NT2/D1 (cell line): ENCODE results near the gene AP5S1.

Experiments
- SUZ12 ChIP-seq: IDR thresholded peaks from 2 replicates; pipeline ENCODE4 v1.6.1; 2011; ENCODE audit not compliant: insufficient read length, insufficient read depth; ENCODE audit errors: extremely low read depth
- YY1 ChIP-seq: IDR thresholded peaks from 2 replicates; pipeline ENCODE4 v1.6.1; 2011; ENCODE audit not compliant: insufficient read length, insufficient read depth
- ZNF274 ChIP-seq: IDR thresholded peaks from 2 replicates; pipeline ENCODE4 v1.6.1; 2011; ENCODE audit warnings: mild to moderate bottlenecking, low read depth, low read length

DNA sequence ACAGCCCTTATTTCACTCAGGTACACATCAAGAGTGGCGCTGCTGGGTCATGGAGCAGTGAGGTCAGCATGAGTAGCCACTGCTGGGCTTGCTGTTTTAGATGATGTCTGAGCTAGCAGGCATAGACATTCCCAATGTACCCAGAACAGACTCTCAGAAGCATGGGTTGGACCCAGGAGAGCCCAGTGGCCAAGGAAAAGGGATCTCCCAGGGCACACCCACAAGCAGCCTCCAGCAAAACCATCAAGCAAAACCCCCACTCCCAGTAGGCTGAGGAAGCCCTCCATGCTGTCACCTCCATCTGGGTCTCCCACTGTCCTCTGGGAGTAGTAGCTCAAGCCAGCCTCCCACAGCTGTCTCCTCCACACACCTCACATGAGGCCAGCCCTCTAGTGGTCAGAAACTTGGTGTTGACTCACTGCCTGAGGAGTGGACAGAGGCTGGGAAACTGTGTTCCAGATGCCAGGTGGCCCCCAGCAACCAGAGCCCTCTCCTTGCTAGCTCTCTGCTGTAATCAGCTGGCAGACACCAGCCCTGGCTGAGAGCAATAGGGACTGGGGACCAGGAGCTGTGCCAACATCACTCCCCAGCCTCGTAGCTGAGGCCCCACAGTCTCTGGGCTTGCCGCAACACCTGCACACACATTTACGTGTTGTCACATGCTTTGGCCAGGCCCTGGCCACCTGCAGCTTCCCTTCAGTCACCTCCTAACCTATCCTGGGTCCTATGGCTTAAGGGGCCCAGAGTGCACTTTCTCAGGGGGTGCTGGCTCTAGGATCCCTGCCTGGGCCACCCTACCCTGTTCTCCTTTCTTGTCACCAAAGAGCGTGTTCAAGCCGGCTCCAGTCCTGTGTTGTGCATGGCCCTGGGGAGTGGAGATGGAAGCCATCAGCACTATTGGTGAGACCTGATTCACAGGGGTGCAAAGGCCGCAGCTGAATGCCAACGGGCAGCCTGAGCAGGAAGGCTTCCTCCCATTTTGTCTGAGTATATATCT, 1.9 kb upstream of the AP5S1 start:
- TF ChIP-seq ZNF274: no peak
- no peak for TF ChIP-seq YY1
- TF ChIP-seq SUZ12: no peak
